PC-9 (cell line): ENCODE measurements around the gene HOXA1. TPM values are rescaled to one million over a fixed set of nuclear protein-coding genes. Genes with fewer than 3 reads are reported as not detected.

ENCODE experiments used
- BruUV-seq: library from RNA; stranded (reverse); fragments of 400-500 nt; replicated peaks from 2 replicates; lab custom pipeline; 2021; lab: Mats Ljungman, UMichigan
- CTCF ChIA-PET: fragments of 300-600 bp; sonication (Branson Sonifier 250); formaldehyde crosslinking; loops from one replicate; lab custom pipeline; 2022; ENCODE audit warnings: antibody characterized with exemption; lab: Charles Lee
- POLR2A ChIA-PET: fragments of 300-600 bp; sonication (Branson Sonifier 250); formaldehyde crosslinking; loops from one replicate; lab custom pipeline; 2022; ENCODE audit warnings: antibody characterized with exemption; ENCODE audit not compliant: unreplicated experiment; lab: Charles Lee
- DNase-seq, 2 experiments: peaks; one replicate each; pipeline versions ENCODE4 v3.0.0 to v3.0.0-alpha.2; 2015 to 2022; ENCODE audit warnings: mixed read lengths in 1 of 2
- H2AFZ ChIP-seq: fragments of 200-600 bp; sonication (generic); 2 replicates; pipeline ENCODE4 v1.8.1; 2017; ENCODE audit warnings: antibody characterized with exemption
- H3F3A ChIP-seq: fragments of 200-600 bp; sonication (generic); 2 replicates; pipeline ENCODE4 v1.8.1; 2017; ENCODE audit warnings: antibody characterized with exemption, mild to moderate bottlenecking, low read depth; ENCODE audit not compliant: insufficient read depth
- H3K27ac ChIP-seq: fragments of 200-600 bp; sonication (generic); 2 replicates; pipeline ENCODE4 v1.6.1; 2016; ENCODE audit warnings: mixed run types
- H3K27me3 ChIP-seq: fragments of 200-600 bp; sonication (generic); 2 replicates; pipeline ENCODE4 v1.6.1; 2016; ENCODE audit warnings: low read depth, mixed run types; ENCODE audit not compliant: insufficient read depth
- H3K36me3 ChIP-seq: fragments of 200-600 bp; sonication (generic); 2 replicates; pipeline ENCODE4 v1.6.1; 2016; ENCODE audit warnings: low read depth, mixed run types
- H3K4me1 ChIP-seq: fragments of 200-600 bp; sonication (generic); replicated peaks from 2 replicates; pipeline ENCODE4 v1.6.1; 2016; ENCODE audit warnings: mixed run types; ENCODE audit not compliant: insufficient read depth
- H3K4me2 ChIP-seq: fragments of 200-600 bp; sonication (generic); 2 replicates; pipeline ENCODE4 v1.6.1; 2017; ENCODE audit warnings: mixed run types
- H3K4me3 ChIP-seq: fragments of 200-600 bp; sonication (generic); 2 replicates; pipeline ENCODE4 v1.6.1; 2016; ENCODE audit warnings: mixed run types
- H3K79me2 ChIP-seq: fragments of 200-600 bp; sonication (generic); 2 replicates; pipeline ENCODE4 v1.6.1; 2017; ENCODE audit warnings: low read depth, mixed run types
- H3K9me2 ChIP-seq: fragments of 200-600 bp; sonication (generic); 2 replicates; pipeline ENCODE4 v1.8.1; 2017; ENCODE audit warnings: mild to moderate bottlenecking; ENCODE audit not compliant: insufficient read depth
- H3K9me3 ChIP-seq: fragments of 200-600 bp; sonication (generic); 2 replicates; pipeline ENCODE4 v1.8.1; 2016; ENCODE audit warnings: low read depth; ENCODE audit not compliant: insufficient read depth
- H4K20me1 ChIP-seq: fragments of 200-600 bp; sonication (generic); 2 replicates; pipeline ENCODE4 v1.8.1; 2017; ENCODE audit not compliant: insufficient read depth
- CTCF ChIP-seq: fragments of 200-600 bp; sonication (generic); conservative IDR thresholded peaks from 2 replicates; pipeline ENCODE4 v1.6.1; 2017; ENCODE audit warnings: mixed run types, antibody characterized with exemption, mild to moderate bottlenecking, moderate library complexity
- EZH2 ChIP-seq: fragments of 200-600 bp; sonication (generic); IDR thresholded peaks from 2 replicates; pipeline ENCODE4 v1.8.0; 2017; ENCODE audit warnings: antibody characterized with exemption, low read depth
- intact Hi-C: fragments of 100-400 bp; cut with micrococcal nuclease; formaldehyde crosslinking; loops from one replicate; pipeline ENCODE4 v1.10.0; 2022; ENCODE audit not compliant: unreplicated experiment
- total RNA-seq: library from RNA; stranded (reverse); gene quantifications from 2 replicates; pipeline ENCODE4 v1.2.3, GENCODE V29; 2021

Gene HOXA1
- total RNA-seq, 1 experiment from 2014 or later: 2.2 TPM

GRCh38 chr7:27121684-27122076 lies 25.9 kb upstream of the HOXA1 start:
- Histone ChIP-seq H3K4me3 (no peak overlapping the region), H3K79me2 (peaks cover 23% of the 10 kb centered on the region), H3K27me3 (no peaks in the 10 kb centered on the region), H4K20me1 (no peaks in the 10 kb centered on the region), H3F3A (peaks cover 34% of the 10 kb centered on the region), H3K9me2 (no peaks in the 10 kb centered on the region), H3K27ac (no peak overlapping the region), H3K4me2 (no peak overlapping the region), H3K9me3 (no peaks in the 10 kb centered on the region), H3K36me3 (peaks cover 29% of the 10 kb centered on the region), H3K4me1 (peaks cover 16% of the 10 kb centered on the region), H2AFZ (no peak overlapping the region)
- POLR2A ChIA-PET: interaction anchor here (0.5 to 0.7 kb wide), 3 partner anchors 22 to 265 kb away, joined by 4 to 8 read pairs (median 6); no protein-coding TSS in a partner anchor
- BruUV-seq: no TSS peak
- intact Hi-C loops: no loop called here
- TF ChIP-seq EZH2: no peak
- TF ChIP-seq CTCF: no peak
- DNase-seq: no peak
- CTCF ChIA-PET: no interaction called here

GRCh38 chr7:27119412-27119911 lies 23.7 kb upstream of the HOXA1 start:
- no TSS peak for BruUV-seq
- no peaks in the 10 kb centered on the region for H4K20me1 ChIP-seq
- no peak overlapping the region; the same call in 1 of the 2 replicates for H3K27ac ChIP-seq
- POLR2A ChIA-PET: interaction anchor here (0.7 kb wide), 1 partner anchor 486 kb away, joined by 3 read pairs; no protein-coding TSS in a partner anchor
- H3K4me3 ChIP-seq: no peak overlapping the region
- CTCF ChIA-PET: interaction anchor here (0.6 to 1.0 kb wide), 2 partner anchors 49 to 258 kb away, joined by 3 to 5 read pairs; no protein-coding TSS in a partner anchor
- no peak overlapping the region for H3K4me2 ChIP-seq
- peaks cover 19% of the 10 kb centered on the region for H3K4me1 ChIP-seq
- H3K9me2 ChIP-seq: no peaks in the 10 kb centered on the region
- TF ChIP-seq CTCF (no peak), EZH2 (no peak)
- no peak for DNase-seq
- H3F3A ChIP-seq: peaks cover 49% of the 10 kb centered on the region
- intact Hi-C loops: loop anchor here (10.0 kb wide), 1 partner anchor 625 kb away; the partner anchor contains the start of gene TAX1BP1
- H2AFZ ChIP-seq: no peak overlapping the region
- H3K27me3 ChIP-seq: no peaks in the 10 kb centered on the region
- peaks cover 44% of the 10 kb centered on the region for H3K79me2 ChIP-seq
- H3K36me3 ChIP-seq: peaks cover 37% of the 10 kb centered on the region
- H3K9me3 ChIP-seq: no peaks in the 10 kb centered on the region

- ChIA-PET POLR2A (no interaction called here), CTCF (no interaction called here)
- H2AFZ ChIP-seq: no peak overlapping the region
- peaks cover 48% of the 10 kb centered on the region for H3K79me2 ChIP-seq
- no peaks in the 10 kb centered on the region for H3K27me3 ChIP-seq
- peaks cover 37% of the 10 kb centered on the region for H3K36me3 ChIP-seq
- H3F3A ChIP-seq: peaks cover 53% of the 10 kb centered on the region
- H3K4me1 ChIP-seq: peaks cover 19% of the 10 kb centered on the region
- intact Hi-C loops: loop anchor here (10.0 kb wide), 1 partner anchor 626 kb away; the partner anchor contains the start of gene TAX1BP1
- no peaks in the 10 kb centered on the region for H4K20me1 ChIP-seq
- H3K9me2 ChIP-seq: no peaks in the 10 kb centered on the region
- no peak overlapping the region for H3K4me2 ChIP-seq
- no peak overlapping the region for H3K27ac ChIP-seq
- H3K9me3 ChIP-seq: no peaks in the 10 kb centered on the region
- BruUV-seq: no TSS peak
- no peak overlapping the region for H3K4me3 ChIP-seq
- DNase-seq: no peak
- TF ChIP-seq EZH2 (no peak), CTCF (no peak)
Measured at GRCh38 chr7:27118580-27118979, 22.8 kb upstream of the HOXA1 start.
